ENCODE data around the gene TRPM6. TPM values are rescaled to one million over a fixed set of nuclear protein-coding genes. Genes with fewer than 3 reads are reported as not detected.

Gene TRPM6
- total RNA-seq, 1 experiment from 2014 or later: not detected

GRCh38 chr9:74721696-74722660, 165.7 kb downstream of the TRPM6 start:
- no peak for DNase-seq (ENCODE audit: low read depth)

GRCh38 chr9:74719306-74719705, 168.4 kb downstream of the TRPM6 start:
- no peak for DNase-seq (ENCODE audit: low read depth)

GRCh38 chr9:74718709-74719108, 169.0 kb downstream of the TRPM6 start:
- DNase-seq (ENCODE audit: low read depth): no peak

GRCh38 chr9:74711341-74711740, 176.4 kb downstream of the TRPM6 start:
- no peak for DNase-seq (ENCODE audit: low read depth)

GRCh38 chr9:74697535-74697934, 190.2 kb downstream of the TRPM6 start:
- no peak for DNase-seq (ENCODE audit: low read depth)

GRCh38 chr9:74696520-74696919, 191.2 kb downstream of the TRPM6 start:
- DNase-seq (ENCODE audit: low read depth): no peak

GRCh38 chr9:74691058-74691457, 196.7 kb downstream of the TRPM6 start:
- no peak for DNase-seq (ENCODE audit: low read depth)

GRCh38 chr9:74683322-74683721, 204.4 kb downstream of the TRPM6 start:
- DNase-seq (ENCODE audit: low read depth): no peak

GRCh38 chr9:74681906-74682305, 205.8 kb downstream of the TRPM6 start:
- no peak for DNase-seq (ENCODE audit: low read depth)

GRCh38 chr9:74674077-74674476, 213.6 kb downstream of the TRPM6 start:
- DNase-seq (ENCODE audit: low read depth): no peak

Other genes with a start within 250 kb of the TRPM6 start
- gene C9orf40, start 65.0 kb upstream of the TRPM6 start, total RNA-seq (2014; rRNA removed): 17.3 and 18.1 TPM in 2 replicates
- gene CARNMT1, start 140.4 kb upstream of the TRPM6 start, total RNA-seq (2014; rRNA removed): 35.3 and 42.5 TPM in 2 replicates
- gene NMRK1, start 200.2 kb upstream of the TRPM6 start, total RNA-seq (2014; rRNA removed): 31.5 and 31.6 TPM in 2 replicates
- gene OSTF1, start 200.6 kb upstream of the TRPM6 start, total RNA-seq (2014; rRNA removed): 36.0 and 36.2 TPM in 2 replicates